IPS DF 6.9 (cell line): Measurements from ENCODE around the gene ZNF844.

Experiments used
- DNase-seq: peaks from one replicate; pipeline ENCODE4 v3.0.0-alpha.2; 2013; ENCODE audit warnings: low read depth, low spot score
- H3K27ac ChIP-seq: one replicate; pipeline ENCODE4 v1.5.1; 2013; ENCODE audit warnings: low read length, control low read depth
- H3K27me3 ChIP-seq: 2 replicates; pipeline ENCODE4 v1.6.1; 2013; ENCODE audit warnings: mild to moderate bottlenecking, low read length; ENCODE audit not compliant: control insufficient read depth, insufficient read depth
- H3K36me3 ChIP-seq: 2 replicates; pipeline ENCODE4 v1.6.1; 2013; ENCODE audit warnings: low read length; ENCODE audit not compliant: control insufficient read depth, insufficient read depth
- H3K4me1 ChIP-seq: 2 replicates; pipeline ENCODE4 v1.6.1; 2013; ENCODE audit warnings: low read length; ENCODE audit not compliant: control insufficient read depth, insufficient read depth
- H3K4me3 ChIP-seq: 2 replicates; pipeline ENCODE4 v1.5.1; 2013; ENCODE audit warnings: mild to moderate bottlenecking, low read length
- H3K9me3 ChIP-seq: 2 replicates; pipeline ENCODE4 v1.6.1; 2013; ENCODE audit warnings: low read length, inconsistent platforms; ENCODE audit not compliant: control insufficient read depth, insufficient read depth
- WGBS: extraction: QIAGEN DNeasy Blood & Tissue Kit; methylation state at CpG from one replicate; pipeline ENCODE4 v1.1.7; 2013; ENCODE audit warnings: mixed read lengths, missing lambda C conversion rate; ENCODE audit not compliant: insufficient read length, insufficient coverage; 5-methylcytosine and 5-hydroxymethylcytosine counted together

ZNF844 gene

GRCh38 chr19:12064590-12065538 lies at the start of gene ZNF844:
ZNF844 (plus strand) TSS chr19:12064731; CDS start chr19:12064874, 143 bp downstream.
- WGBS, result no CpG with 5 or more reads among the region's 66 CpGs
- Histone ChIP-seq H3K4me3 (peak within 1 kb of the TSS; percentile 63), H3K4me1 (0 out of 2 replicates have a peak, but pooled peaks cover 4% of the 10 kb centered on the region), H3K36me3 (no peaks in the 10 kb centered on the region), H3K27me3 (no peaks in the 10 kb centered on the region), H3K27ac (no peak within 1 kb of the TSS), H3K9me3 (no peaks in the 10 kb centered on the region)
- peak; percentile 76 for DNase-seq

GRCh38 chr19:12015015-12015752 lies 49.3 kb upstream of the ZNF844 start:
- Histone ChIP-seq H3K27me3 (no peaks in the 10 kb centered on the region), H3K27ac (no peak overlapping the region), H3K36me3 (peaks cover 9% of the 10 kb centered on the region; the same call in 1 of the 2 replicates), H3K4me3 (no peak overlapping the region), H3K9me3 (peaks cover 12% of the 10 kb centered on the region), H3K4me1 (no peaks in the 10 kb centered on the region)
- no peak for DNase-seq
- WGBS, result no CpG with 5 or more reads among the region's 9 CpGs

GRCh38 chr19:12015753-12016116 lies 48.8 kb upstream of the ZNF844 start:
- Histone ChIP-seq H3K4me3 (no peak overlapping the region), H3K9me3 (peaks cover 12% of the 10 kb centered on the region), H3K27ac (no peak overlapping the region), H3K36me3 (peaks cover 9% of the 10 kb centered on the region; the same call in 1 of the 2 replicates), H3K4me1 (no peaks in the 10 kb centered on the region), H3K27me3 (no peaks in the 10 kb centered on the region)
- DNase-seq, result no peak
- WGBS, result no CpG with 5 or more reads among the region's 2 CpGs

GRCh38 chr19:12034198-12034597 lies 30.3 kb upstream of the ZNF844 start:
- no peaks in the 10 kb centered on the region for H3K4me1 ChIP-seq
- no peak for DNase-seq
- H3K27me3 ChIP-seq, result 0 out of 2 replicates have a peak, but pooled peaks cover 2% of the 10 kb centered on the region
- WGBS, result no CpG with 5 or more reads among the region's 2 CpGs
- H3K4me3 ChIP-seq, result no peak overlapping the region
- no peaks in the 10 kb centered on the region for H3K9me3 ChIP-seq
- no peaks in the 10 kb centered on the region for H3K36me3 ChIP-seq
- H3K27ac ChIP-seq, result no peak overlapping the region

- no CpG with 5 or more reads among the region's 8 CpGs for WGBS
- no peak for DNase-seq
- no peak overlapping the region for H3K4me3 ChIP-seq
Measured at GRCh38 chr19:12034620-12035019, 29.9 kb upstream of the ZNF844 start.

GRCh38 chr19:12035220-12036172 lies 29.0 kb upstream of the ZNF844 start, which contains the start of gene ZNF433:
ZNF433 (minus strand) TSS chr19:12035679; CDS start chr19:12035539, 140 bp downstream.
- H3K4me3 ChIP-seq, result peak within 1 kb of the TSS; percentile 43
- H3K27me3 ChIP-seq, result 0 out of 2 replicates have a peak, but pooled peaks cover 2% of the 10 kb centered on the region
- no peaks in the 10 kb centered on the region for H3K36me3 ChIP-seq
- no peak within 1 kb of the TSS for H3K27ac ChIP-seq
- no peaks in the 10 kb centered on the region for H3K4me1 ChIP-seq
- DNase-seq, result peak; percentile 90
- WGBS, result no CpG with 5 or more reads among the region's 68 CpGs
- H3K9me3 ChIP-seq, result no peaks in the 10 kb centered on the region

More at GRCh38 chr19:12034620-12035019, 29.9 kb upstream of the ZNF844 start:
- Histone ChIP-seq H3K9me3 (no peaks in the 10 kb centered on the region), H3K27ac (no peak overlapping the region), H3K4me1 (no peaks in the 10 kb centered on the region), H3K36me3 (no peaks in the 10 kb centered on the region), H3K27me3 (0 out of 2 replicates have a peak, but pooled peaks cover 2% of the 10 kb centered on the region)

- Histone ChIP-seq H3K27ac (no peak overlapping the region), H3K9me3 (peaks cover 10% of the 10 kb centered on the region), H3K4me3 (no peak overlapping the region), H3K27me3 (no peaks in the 10 kb centered on the region), H3K36me3 (peaks cover 23% of the 10 kb centered on the region; the same call in 1 of the 2 replicates), H3K4me1 (no peaks in the 10 kb centered on the region)
- DNase-seq, result no peak
Measured at GRCh38 chr19:12042893-12043292, 21.6 kb upstream of the ZNF844 start.

- no CpG with 5 or more reads among the region's 5 CpGs for WGBS
- H3K36me3 ChIP-seq, result peaks cover 23% of the 10 kb centered on the region; the same call in 1 of the 2 replicates
- DNase-seq, result no peak
- no peak overlapping the region for H3K4me3 ChIP-seq
- H3K9me3 ChIP-seq, result peaks cover 10% of the 10 kb centered on the region
- no peaks in the 10 kb centered on the region for H3K27me3 ChIP-seq
- H3K27ac ChIP-seq, result no peak overlapping the region
- no peaks in the 10 kb centered on the region for H3K4me1 ChIP-seq
Measured at GRCh38 chr19:12043752-12044422, 20.6 kb upstream of the ZNF844 start.

GRCh38 chr19:12047868-12048267 lies 16.7 kb upstream of the ZNF844 start:
- peaks cover 23% of the 10 kb centered on the region; the same call in 1 of the 2 replicates for H3K36me3 ChIP-seq
- H3K9me3 ChIP-seq, result peaks cover 7% of the 10 kb centered on the region
- no peak overlapping the region for H3K4me3 ChIP-seq
- DNase-seq, result no peak
- H3K27ac ChIP-seq, result no peak overlapping the region
- no CpG with 5 or more reads among the region's 2 CpGs for WGBS
- H3K27me3 ChIP-seq, result no peaks in the 10 kb centered on the region
- H3K4me1 ChIP-seq, result no peaks in the 10 kb centered on the region
